ENCODE data around the gene TRIM43B.
"Not testable (repeated sequence)": the region's sequence is repeated elsewhere in the genome, so short reads cannot be mapped to it uniquely, and the experiment has no call there.

TRIM43B gene

GRCh38 chr2:95433973-95434372, 50.6 kb downstream of the TRIM43B start:
- DNase-seq (ENCODE audit: low read depth in 2 of 2), result not testable (repeated sequence)

GRCh38 chr2:95433373-95433772, 51.2 kb downstream of the TRIM43B start:
- DNase-seq (ENCODE audit: low read depth in 2 of 2), result not testable (repeated sequence)

DNA sequence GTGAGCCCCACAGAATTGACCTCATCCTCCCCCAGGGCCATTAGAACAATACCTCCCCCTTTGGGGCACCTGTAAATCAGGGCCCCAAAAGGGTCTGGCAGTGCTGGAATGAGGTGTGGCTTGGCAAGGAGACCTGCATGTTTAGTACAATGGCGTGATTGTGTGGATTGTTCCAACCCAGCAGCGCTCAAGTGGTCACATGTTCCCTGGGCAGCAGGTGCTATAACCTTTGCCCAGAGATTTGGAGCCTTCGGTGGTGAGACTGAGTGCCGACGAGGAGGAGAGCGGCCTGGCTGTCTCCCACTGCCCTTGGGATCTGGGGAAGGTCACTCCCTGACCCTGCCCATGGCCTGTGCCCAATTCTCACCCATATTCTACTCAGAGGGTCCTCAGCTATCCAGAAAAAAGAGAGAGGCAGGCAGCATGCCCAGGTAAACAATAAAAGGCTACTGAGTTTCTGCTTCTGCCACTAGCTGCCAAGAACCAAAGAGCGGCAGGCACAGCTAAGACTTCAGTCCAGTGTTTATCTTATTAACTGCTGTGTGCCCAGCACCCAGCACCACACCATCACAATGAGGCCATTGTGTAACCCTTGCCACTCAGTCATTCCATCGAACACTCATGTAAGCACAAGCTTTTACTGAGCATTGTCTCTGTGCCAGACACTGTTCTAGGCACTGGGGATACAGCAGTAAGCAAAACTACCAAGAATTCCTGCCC, 54.6 kb downstream of the TRIM43B start:
- not testable (repeated sequence) for DNase-seq (ENCODE audit: low read depth in 2 of 2)

DNA sequence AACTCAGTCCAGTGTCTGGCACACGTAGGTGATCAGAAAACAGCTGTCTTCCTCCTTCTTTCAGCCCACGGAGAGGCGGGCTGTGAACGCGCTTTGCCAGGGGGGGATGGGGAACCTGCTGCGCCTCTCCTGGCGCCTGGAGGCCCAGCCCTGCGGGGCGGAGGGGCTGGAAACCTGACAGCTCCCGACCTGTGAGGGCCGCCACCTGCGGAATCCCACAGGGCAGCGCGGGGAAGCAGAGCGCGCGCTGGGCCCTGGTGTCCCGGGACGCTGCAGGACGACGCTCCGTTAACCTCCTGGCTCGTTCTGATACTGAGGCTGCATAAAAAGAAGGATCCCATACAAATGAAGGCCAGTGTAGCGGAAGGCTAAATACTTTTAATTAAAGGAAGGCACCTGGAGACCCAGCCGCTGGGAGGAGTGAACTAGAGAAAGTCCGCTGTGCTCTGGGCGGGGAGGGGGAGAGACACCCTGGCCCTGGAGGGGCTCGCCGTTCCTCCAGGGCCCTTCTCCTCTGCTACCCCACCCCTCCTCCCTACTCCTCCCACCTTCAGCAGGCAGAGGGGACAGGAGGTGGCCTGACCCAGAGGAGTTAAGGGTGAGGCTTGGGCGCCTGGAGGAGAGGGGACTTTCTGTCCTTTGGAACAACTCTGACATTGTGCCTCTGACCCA, 57.2 kb downstream of the TRIM43B start:
- DNase-seq (ENCODE audit: low read depth in 2 of 2), result not testable (repeated sequence)
